ENCODE results near the gene KIAA1191.

Gene KIAA1191

GRCh38 chr5:176365351-176366231, 4.0 kb upstream of the KIAA1191 start, which contains the start of gene ARL10:
TSS of gene ARL10 (plus strand) at chr5:176365487. CDS start at chr5:176365564, 77 bp downstream.
- Histone ChIP-seq H3K4me1 (ENCODE audit: insufficient read depth, low read length) (no peaks in the 10 kb centered on the region), H3K9me3 (ENCODE audit: low read length) (no peaks in the 10 kb centered on the region), H3K4me3 (ENCODE audit: low read length) (peak within 1 kb of the TSS; percentile 93), H3K36me3 (ENCODE audit: insufficient read depth, low read length) (peaks cover 19% of the 10 kb centered on the region), H2AFZ (ENCODE audit: low read depth, low read length) (peak within 1 kb of the TSS; percentile 97), H3K27me3 (ENCODE audit: insufficient read depth, low read length) (no peaks in the 10 kb centered on the region)

- peak overlapping the region; percentile 97 for H2AFZ ChIP-seq (ENCODE audit: low read depth, low read length)
- peak overlapping the region; percentile 93 for H3K4me3 ChIP-seq (ENCODE audit: low read length)
- no peaks in the 10 kb centered on the region for H3K9me3 ChIP-seq (ENCODE audit: low read length)
- H3K36me3 ChIP-seq (ENCODE audit: insufficient read depth, low read length) = peaks cover 15% of the 10 kb centered on the region
- H3K27me3 ChIP-seq (ENCODE audit: insufficient read depth, low read length) = no peaks in the 10 kb centered on the region
- no peaks in the 10 kb centered on the region for H3K4me1 ChIP-seq (ENCODE audit: insufficient read depth, low read length)
Observed at GRCh38 chr5:176364765-176365350, 3.3 kb upstream of the KIAA1191 start.

GRCh38 chr5:176362233-176362490, 598 bp upstream of the KIAA1191 start:
- Histone ChIP-seq H3K4me3 (ENCODE audit: low read length) (peak overlapping the region; percentile 79), H3K9me3 (ENCODE audit: low read length) (no peaks in the 10 kb centered on the region), H3K27me3 (ENCODE audit: insufficient read depth, low read length) (no peaks in the 10 kb centered on the region), H3K4me1 (ENCODE audit: insufficient read depth, low read length) (no peaks in the 10 kb centered on the region), H3K36me3 (ENCODE audit: insufficient read depth, low read length) (peaks cover 18% of the 10 kb centered on the region), H2AFZ (ENCODE audit: low read depth, low read length) (peak overlapping the region; percentile 46)

- Histone ChIP-seq H3K27me3 (ENCODE audit: insufficient read depth, low read length) (no peaks in the 10 kb centered on the region), H2AFZ (ENCODE audit: low read depth, low read length) (peak overlapping the region; percentile 56), H3K36me3 (ENCODE audit: insufficient read depth, low read length) (peaks cover 25% of the 10 kb centered on the region), H3K4me1 (ENCODE audit: insufficient read depth, low read length) (no peaks in the 10 kb centered on the region), H3K4me3 (ENCODE audit: low read length) (peak overlapping the region; percentile 79), H3K9me3 (ENCODE audit: low read length) (no peaks in the 10 kb centered on the region)
Observed at GRCh38 chr5:176360894-176361436, 599 bp downstream of the KIAA1191 start.

GRCh38 chr5:176359658-176360057, 1.9 kb downstream of the KIAA1191 start:
- Histone ChIP-seq H3K9me3 (ENCODE audit: low read length) (no peaks in the 10 kb centered on the region), H3K4me1 (ENCODE audit: insufficient read depth, low read length) (no peaks in the 10 kb centered on the region), H3K36me3 (ENCODE audit: insufficient read depth, low read length) (peaks cover 36% of the 10 kb centered on the region), H2AFZ (ENCODE audit: low read depth, low read length) (no peak overlapping the region), H3K27me3 (ENCODE audit: insufficient read depth, low read length) (no peaks in the 10 kb centered on the region), H3K4me3 (ENCODE audit: low read length) (peak overlapping the region; percentile 14)

GRCh38 chr5:176356179-176356566, 5.4 kb downstream of the KIAA1191 start:
- Histone ChIP-seq H3K4me3 (ENCODE audit: low read length) (no peak overlapping the region), H3K27me3 (ENCODE audit: insufficient read depth, low read length) (no peaks in the 10 kb centered on the region), H2AFZ (ENCODE audit: low read depth, low read length) (no peak overlapping the region), H3K4me1 (ENCODE audit: insufficient read depth, low read length) (no peaks in the 10 kb centered on the region), H3K9me3 (ENCODE audit: low read length) (peaks cover 2% of the 10 kb centered on the region), H3K36me3 (ENCODE audit: insufficient read depth, low read length) (peaks cover 69% of the 10 kb centered on the region)

- Histone ChIP-seq H3K9me3 (ENCODE audit: low read length) (peaks cover 2% of the 10 kb centered on the region), H3K4me3 (ENCODE audit: low read length) (no peak overlapping the region), H2AFZ (ENCODE audit: low read depth, low read length) (no peak overlapping the region), H3K4me1 (ENCODE audit: insufficient read depth, low read length) (no peaks in the 10 kb centered on the region), H3K36me3 (ENCODE audit: insufficient read depth, low read length) (peaks cover 72% of the 10 kb centered on the region), H3K27me3 (ENCODE audit: insufficient read depth, low read length) (no peaks in the 10 kb centered on the region)
Observed at GRCh38 chr5:176355400-176356178, 6.0 kb downstream of the KIAA1191 start.

- peaks cover 2% of the 10 kb centered on the region for H3K9me3 ChIP-seq (ENCODE audit: low read length)
- no peaks in the 10 kb centered on the region for H3K4me1 ChIP-seq (ENCODE audit: insufficient read depth, low read length)
- peaks cover 86% of the 10 kb centered on the region for H3K36me3 ChIP-seq (ENCODE audit: insufficient read depth, low read length)
- no peaks in the 10 kb centered on the region for H3K27me3 ChIP-seq (ENCODE audit: insufficient read depth, low read length)
- H3K4me3 ChIP-seq (ENCODE audit: low read length) = no peak overlapping the region
- no peak overlapping the region for H2AFZ ChIP-seq (ENCODE audit: low read depth, low read length)
Observed at GRCh38 chr5:176353533-176353932, 8.0 kb downstream of the KIAA1191 start.

GRCh38 chr5:176352116-176352878, 9.3 kb downstream of the KIAA1191 start:
- Histone ChIP-seq H3K36me3 (ENCODE audit: insufficient read depth, low read length) (peaks cover 92% of the 10 kb centered on the region), H3K4me3 (ENCODE audit: low read length) (no peak overlapping the region), H3K27me3 (ENCODE audit: insufficient read depth, low read length) (no peaks in the 10 kb centered on the region)

GRCh38 chr5:176350416-176350815, 11.1 kb downstream of the KIAA1191 start:
- H3K36me3 ChIP-seq (ENCODE audit: insufficient read depth, low read length) = peaks cover 93% of the 10 kb centered on the region
- H3K27me3 ChIP-seq (ENCODE audit: insufficient read depth, low read length) = no peaks in the 10 kb centered on the region
- H2AFZ ChIP-seq (ENCODE audit: low read depth, low read length) = no peak overlapping the region
- no peak overlapping the region for H3K4me3 ChIP-seq (ENCODE audit: low read length)
- H3K4me1 ChIP-seq (ENCODE audit: insufficient read depth, low read length) = no peaks in the 10 kb centered on the region
- H3K9me3 ChIP-seq (ENCODE audit: low read length) = peaks cover 2% of the 10 kb centered on the region

More at GRCh38 chr5:176352116-176352878, 9.3 kb downstream of the KIAA1191 start:
- peaks cover 2% of the 10 kb centered on the region for H3K9me3 ChIP-seq (ENCODE audit: low read length)
- H2AFZ ChIP-seq (ENCODE audit: low read depth, low read length) = no peak overlapping the region
- H3K4me1 ChIP-seq (ENCODE audit: insufficient read depth, low read length) = no peaks in the 10 kb centered on the region

GRCh38 chr5:176342766-176343458, 18.7 kb downstream of the KIAA1191 start:
- H3K36me3 ChIP-seq (ENCODE audit: insufficient read depth, low read length) = peaks cover 72% of the 10 kb centered on the region
- H3K4me1 ChIP-seq (ENCODE audit: insufficient read depth, low read length) = no peaks in the 10 kb centered on the region
- H3K9me3 ChIP-seq (ENCODE audit: low read length) = no peaks in the 10 kb centered on the region
- no peaks in the 10 kb centered on the region for H3K27me3 ChIP-seq (ENCODE audit: insufficient read depth, low read length)
- H3K4me3 ChIP-seq (ENCODE audit: low read length) = no peak overlapping the region
- H2AFZ ChIP-seq (ENCODE audit: low read depth, low read length) = no peak overlapping the region

GRCh38 chr5:176342158-176342483, 19.4 kb downstream of the KIAA1191 start:
- Histone ChIP-seq H3K4me3 (ENCODE audit: low read length) (no peak overlapping the region), H3K9me3 (ENCODE audit: low read length) (no peaks in the 10 kb centered on the region), H3K36me3 (ENCODE audit: insufficient read depth, low read length) (peaks cover 72% of the 10 kb centered on the region), H3K4me1 (ENCODE audit: insufficient read depth, low read length) (no peaks in the 10 kb centered on the region), H3K27me3 (ENCODE audit: insufficient read depth, low read length) (no peaks in the 10 kb centered on the region), H2AFZ (ENCODE audit: low read depth, low read length) (no peak overlapping the region)

All from neuron (in vitro differentiated cells).